ENCODE results near the gene EIF4G1. TPM values are rescaled to one million over a fixed set of nuclear protein-coding genes. Genes with fewer than 3 reads are reported as not detected.

The EIF4G1 gene
- total RNA-seq, 1 donor from 2014 or later = 529 TPM

DNA sequence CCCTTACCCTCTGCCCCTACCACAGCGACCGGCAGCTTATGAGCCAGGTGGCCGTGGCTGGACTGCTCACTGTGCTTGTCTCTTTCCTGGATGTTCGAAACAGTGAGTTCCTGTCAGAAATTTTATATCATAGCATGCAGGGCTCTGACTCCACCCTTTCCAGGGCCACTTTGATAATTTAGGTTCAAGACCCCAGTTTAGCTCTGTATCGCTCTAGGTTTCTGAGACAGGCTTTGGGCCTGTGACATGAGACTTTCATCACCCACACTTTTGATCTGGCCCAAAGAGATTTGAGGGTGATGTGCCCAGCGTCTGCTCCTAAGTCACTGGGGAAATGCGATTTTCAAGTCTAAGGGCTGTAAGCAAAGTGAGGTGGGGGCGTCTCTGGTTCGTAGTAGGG lies 6.5 kb upstream of the EIF4G1 start:
- TF ChIP-seq, protein P1, sequence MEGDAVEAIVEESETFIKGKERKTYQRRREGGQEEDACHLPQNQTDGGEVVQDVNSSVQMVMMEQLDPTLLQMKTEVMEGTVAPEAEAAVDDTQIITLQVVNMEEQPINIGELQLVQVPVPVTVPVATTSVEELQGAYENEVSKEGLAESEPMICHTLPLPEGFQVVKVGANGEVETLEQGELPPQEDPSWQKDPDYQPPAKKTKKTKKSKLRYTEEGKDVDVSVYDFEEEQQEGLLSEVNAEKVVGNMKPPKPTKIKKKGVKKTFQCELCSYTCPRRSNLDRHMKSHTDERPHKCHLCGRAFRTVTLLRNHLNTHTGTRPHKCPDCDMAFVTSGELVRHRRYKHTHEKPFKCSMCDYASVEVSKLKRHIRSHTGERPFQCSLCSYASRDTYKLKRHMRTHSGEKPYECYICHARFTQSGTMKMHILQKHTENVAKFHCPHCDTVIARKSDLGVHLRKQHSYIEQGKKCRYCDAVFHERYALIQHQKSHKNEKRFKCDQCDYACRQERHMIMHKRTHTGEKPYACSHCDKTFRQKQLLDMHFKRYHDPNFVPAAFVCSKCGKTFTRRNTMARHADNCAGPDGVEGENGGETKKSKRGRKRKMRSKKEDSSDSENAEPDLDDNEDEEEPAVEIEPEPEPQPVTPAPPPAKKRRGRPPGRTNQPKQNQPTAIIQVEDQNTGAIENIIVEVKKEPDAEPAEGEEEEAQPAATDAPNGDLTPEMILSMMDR (conservative IDR thresholded peaks at IDR 0.05) = no peak
- H3K36me3 Mint-ChIP-seq (ENCODE audit: low read depth) = peaks cover 28% of the 10 kb centered on the region
- H3K27ac Mint-ChIP-seq (ENCODE audit: unreplicated experiment) = no peak overlapping the region
- DNase-seq (ENCODE audit: low read depth, low spot score) = no peak
- H3K4me3 Mint-ChIP-seq = no peak overlapping the region
- H3K9me3 Mint-ChIP-seq = no peaks in the 10 kb centered on the region
- H3K27me3 Mint-ChIP-seq (ENCODE audit: low read depth) = no peaks in the 10 kb centered on the region
- H3K4me1 Mint-ChIP-seq = no peaks in the 10 kb centered on the region

DNA sequence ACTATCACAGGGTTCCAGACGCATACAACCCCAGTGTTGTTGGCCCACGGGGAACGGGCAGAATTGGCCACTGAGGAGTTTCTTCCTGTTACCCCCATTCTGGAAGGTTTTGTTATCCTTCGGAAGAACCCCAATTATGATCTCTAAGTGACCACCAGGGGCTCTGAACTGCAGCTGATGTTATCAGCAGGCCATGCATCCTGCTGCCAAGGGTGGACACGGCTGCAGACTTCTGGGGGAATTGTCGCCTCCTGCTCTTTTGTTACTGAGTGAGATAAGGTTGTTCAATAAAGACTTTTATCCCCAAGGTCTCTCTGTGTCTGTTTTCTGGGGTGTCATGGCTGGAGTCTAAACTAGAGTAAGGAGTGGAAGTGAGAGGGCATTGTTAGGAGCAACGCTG lies 5.7 kb upstream of the EIF4G1 start:
- no peaks in the 10 kb centered on the region for H3K9me3 Mint-ChIP-seq
- H3K27me3 Mint-ChIP-seq (ENCODE audit: low read depth) = no peaks in the 10 kb centered on the region
- peaks cover 23% of the 10 kb centered on the region for H3K36me3 Mint-ChIP-seq (ENCODE audit: low read depth)
- TF ChIP-seq, protein P1 (conservative IDR thresholded peaks at IDR 0.05) = no peak
- no peak overlapping the region for H3K27ac Mint-ChIP-seq (ENCODE audit: unreplicated experiment)
- no peaks in the 10 kb centered on the region for H3K4me1 Mint-ChIP-seq
- H3K4me3 Mint-ChIP-seq = peak overlapping the region; percentile 32
- no peak for DNase-seq (ENCODE audit: low read depth, low spot score)

DNA sequence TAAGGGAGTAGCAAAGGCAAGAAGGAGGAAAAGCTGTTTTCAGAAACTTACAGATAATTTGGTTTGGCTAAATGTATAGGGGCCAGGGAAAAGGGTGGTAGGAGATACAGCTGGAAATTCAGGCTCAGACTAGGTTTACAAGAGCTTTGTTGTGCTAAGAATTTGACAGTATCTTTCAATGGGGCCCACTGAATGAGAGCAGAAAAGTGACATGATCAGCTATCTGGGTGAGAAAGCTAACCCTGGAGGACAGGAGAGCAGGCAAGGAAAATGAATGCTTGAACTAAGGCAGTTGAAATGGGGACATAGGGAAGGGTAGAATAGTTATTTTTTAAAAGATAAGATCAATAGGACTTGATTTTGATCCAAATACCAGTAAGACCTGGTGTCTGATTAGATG lies 2.8 kb upstream of the EIF4G1 start:
- Mint-ChIP-seq H3K9me3 (no peaks in the 10 kb centered on the region), H3K36me3 (ENCODE audit: low read depth) (peaks cover 17% of the 10 kb centered on the region), H3K4me3 (peak overlapping the region; percentile 45), H3K27me3 (ENCODE audit: low read depth) (no peaks in the 10 kb centered on the region), H3K4me1 (peaks cover 12% of the 10 kb centered on the region), H3K27ac (ENCODE audit: unreplicated experiment) (no peak overlapping the region)
- DNase-seq (ENCODE audit: low read depth, low spot score) = no peak
- TF ChIP-seq, protein P1 (conservative IDR thresholded peaks at IDR 0.05) = no peak

DNA sequence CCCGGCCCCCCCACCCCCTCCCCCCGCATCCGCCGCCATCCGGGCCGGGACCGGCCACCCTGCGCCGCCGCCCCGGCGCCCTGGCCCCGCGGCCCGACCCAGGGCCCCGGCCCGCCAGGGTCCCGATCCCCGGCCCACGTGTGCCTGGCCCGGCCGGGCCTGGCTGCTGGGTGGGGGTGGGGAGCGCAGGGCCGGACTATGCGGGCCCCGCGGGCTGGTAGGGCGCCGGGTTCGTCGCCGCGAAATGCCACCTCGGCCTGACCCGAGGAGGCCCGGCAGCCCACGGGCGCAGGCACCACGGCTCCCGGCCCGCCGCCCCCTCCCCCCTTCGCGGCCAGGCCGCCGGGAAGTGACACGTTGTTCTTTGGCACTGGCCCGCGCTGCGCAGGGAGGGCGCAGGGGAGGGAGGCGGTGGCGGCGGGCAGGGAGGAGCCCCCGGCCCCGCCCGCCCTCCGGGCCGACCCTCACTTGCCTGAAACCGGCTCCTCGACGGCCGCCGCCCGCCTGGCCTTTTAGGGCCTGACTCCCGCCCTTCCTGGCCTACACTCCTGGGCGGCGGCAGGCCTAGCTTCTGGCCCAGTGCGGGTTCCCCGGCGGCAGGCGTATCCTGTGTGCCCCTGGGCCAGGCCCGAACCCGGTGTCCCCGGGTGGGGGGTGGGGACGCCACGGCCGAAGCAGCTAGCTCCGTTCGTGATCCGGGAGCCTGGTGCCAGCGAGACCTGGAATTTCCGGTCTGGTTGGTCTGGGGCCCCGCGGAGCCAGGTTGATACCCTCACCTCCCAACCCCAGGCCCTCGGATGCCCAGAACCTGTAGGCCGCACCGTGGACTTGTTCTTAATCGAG lies 515 bp downstream of the EIF4G1 start:
- peak overlapping the region; percentile 67 for H3K27ac Mint-ChIP-seq (ENCODE audit: unreplicated experiment)
- DNase-seq (ENCODE audit: low read depth, low spot score) = peak; percentile 42

DNA sequence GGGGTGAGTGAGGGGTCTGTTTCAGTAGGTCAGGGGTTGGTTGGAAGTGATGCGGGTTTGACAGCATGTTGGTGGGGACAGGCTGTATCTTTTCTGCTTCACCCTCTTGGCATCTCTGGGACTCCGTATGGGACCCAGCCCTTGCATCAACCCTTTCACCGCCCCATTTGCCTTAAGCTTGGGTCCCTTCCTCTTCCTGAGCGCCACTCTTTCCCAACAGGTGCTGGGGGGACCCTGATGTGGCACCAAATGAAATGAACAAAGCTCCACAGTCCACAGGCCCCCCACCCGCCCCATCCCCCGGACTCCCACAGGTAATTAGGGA lies 1.1 kb downstream of the EIF4G1 start:
- TF ChIP-seq, protein P1 (conservative IDR thresholded peaks at IDR 0.05) = no peak
- Mint-ChIP-seq H3K27ac (ENCODE audit: unreplicated experiment) (peak overlapping the region; percentile 67), H3K36me3 (ENCODE audit: low read depth) (peaks cover 14% of the 10 kb centered on the region), H3K4me1 (peaks cover 32% of the 10 kb centered on the region), H3K27me3 (ENCODE audit: low read depth) (no peaks in the 10 kb centered on the region), H3K4me3 (peak overlapping the region; percentile 92), H3K9me3 (no peaks in the 10 kb centered on the region)
- no peak for DNase-seq (ENCODE audit: low read depth, low spot score)

More for the DNA sequence above, 515 bp downstream of the EIF4G1 start:
- Mint-ChIP-seq H3K27me3 (ENCODE audit: low read depth) (no peaks in the 10 kb centered on the region), H3K36me3 (ENCODE audit: low read depth) (peaks cover 16% of the 10 kb centered on the region), H3K4me1 (peaks cover 32% of the 10 kb centered on the region), H3K4me3 (peak overlapping the region; percentile 92), H3K9me3 (no peaks in the 10 kb centered on the region)
- TF ChIP-seq, protein P1 (conservative IDR thresholded peaks at IDR 0.05) = no peak

Measured in neural crest cell (in vitro differentiated cells).